ENCODE data around the gene ANKRD13C. TPM values are rescaled to one million over a fixed set of nuclear protein-coding genes. Genes with fewer than 3 reads are reported as not detected.
A peak's percentile ranks its signal among the peaks of the same experiment; 100 is the strongest.

Gene ANKRD13C
- total RNA-seq, 1 donor from 2014 or later, result 21.8 TPM

- Mint-ChIP-seq H3K4me1 (ENCODE audit: low read depth, unreplicated experiment) (peaks cover 14% of the 10 kb centered on the region), H3K27me3 (ENCODE audit: unreplicated experiment) (no peaks in the 10 kb centered on the region), H3K9me3 (ENCODE audit: unreplicated experiment) (no peaks in the 10 kb centered on the region), H3K36me3 (ENCODE audit: unreplicated experiment) (no peaks in the 10 kb centered on the region), H3K4me3 (ENCODE audit: unreplicated experiment) (no peak overlapping the region), H3K27ac (ENCODE audit: unreplicated experiment) (peak overlapping the region; percentile 1)
- DNase-seq, result no peak
- no peak for TF ChIP-seq CTCF (IDR thresholded peaks at IDR 0.05; ENCODE audit: partially characterized antibody, unreplicated experiment)
Observed at GRCh38 chr1:70227439-70227838, 127.1 kb downstream of the ANKRD13C start.

GRCh38 chr1:70224954-70225353, 129.6 kb downstream of the ANKRD13C start:
- Mint-ChIP-seq H3K4me3 (ENCODE audit: unreplicated experiment) (peak overlapping the region; percentile 40), H3K36me3 (ENCODE audit: unreplicated experiment) (no peaks in the 10 kb centered on the region), H3K27me3 (ENCODE audit: unreplicated experiment) (no peaks in the 10 kb centered on the region), H3K27ac (ENCODE audit: unreplicated experiment) (no peak overlapping the region), H3K9me3 (ENCODE audit: unreplicated experiment) (peaks cover 4% of the 10 kb centered on the region), H3K4me1 (ENCODE audit: low read depth, unreplicated experiment) (peaks cover 16% of the 10 kb centered on the region)
- no peak for TF ChIP-seq CTCF (IDR thresholded peaks at IDR 0.05; ENCODE audit: partially characterized antibody, unreplicated experiment)
- no peak for DNase-seq

GRCh38 chr1:70222716-70223235, 131.7 kb downstream of the ANKRD13C start:
- H3K9me3 Mint-ChIP-seq (ENCODE audit: unreplicated experiment), result peaks cover 4% of the 10 kb centered on the region
- H3K27me3 Mint-ChIP-seq (ENCODE audit: unreplicated experiment), result no peaks in the 10 kb centered on the region
- H3K27ac Mint-ChIP-seq (ENCODE audit: unreplicated experiment), result no peak overlapping the region
- no peak for TF ChIP-seq CTCF (IDR thresholded peaks at IDR 0.05; ENCODE audit: partially characterized antibody, unreplicated experiment)
- H3K36me3 Mint-ChIP-seq (ENCODE audit: unreplicated experiment), result no peaks in the 10 kb centered on the region
- peaks cover 16% of the 10 kb centered on the region for H3K4me1 Mint-ChIP-seq (ENCODE audit: low read depth, unreplicated experiment)
- DNase-seq, result no peak
- H3K4me3 Mint-ChIP-seq (ENCODE audit: unreplicated experiment), result peak overlapping the region; percentile 87

DNA sequence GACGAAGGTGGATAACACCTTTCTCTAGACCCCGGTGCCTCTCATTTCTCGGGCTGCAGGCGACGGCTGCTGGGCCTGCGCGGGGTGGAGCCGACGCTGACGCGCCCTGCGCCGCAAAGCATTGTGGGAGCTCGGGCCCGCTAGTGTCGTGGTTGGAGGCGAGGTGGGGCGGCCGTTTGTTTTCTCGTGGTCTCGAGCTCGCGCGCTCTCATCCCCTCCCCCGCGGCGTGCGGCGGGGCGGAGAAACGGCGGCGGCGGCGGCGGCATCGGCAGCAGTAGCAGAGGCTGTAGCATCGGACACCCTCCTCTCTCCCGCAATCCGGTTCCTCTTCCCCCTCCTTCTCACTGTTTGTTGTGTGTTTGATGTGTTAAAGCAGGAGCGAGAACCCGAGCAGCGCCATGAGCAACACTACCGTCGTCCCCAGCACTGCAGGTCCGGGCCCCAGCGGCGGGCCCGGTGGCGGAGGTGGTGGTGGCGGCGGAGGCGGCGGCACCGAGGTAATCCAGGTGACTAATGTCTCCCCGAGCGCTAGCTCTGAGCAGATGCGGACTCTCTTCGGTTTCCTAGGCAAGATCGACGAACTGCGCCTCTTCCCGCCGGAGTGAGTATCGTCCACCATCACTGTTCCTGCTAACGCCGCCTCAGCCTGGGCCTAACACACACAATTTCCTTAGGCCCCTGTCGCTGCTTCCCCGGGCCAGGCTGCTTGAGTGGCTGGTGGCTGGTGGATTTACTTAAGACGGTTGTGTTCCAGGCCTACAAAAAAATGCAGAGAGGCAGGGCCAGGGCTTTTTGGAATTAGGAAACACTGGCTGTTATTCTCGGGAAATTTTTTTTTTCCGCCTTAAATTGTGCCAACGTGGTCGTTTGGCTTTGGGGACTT, 133.0 kb downstream of the ANKRD13C start, which contains the start of gene SRSF11:
TSS of gene SRSF11 (plus strand) at position 143 of the 884 bp plus-strand sequence. CDS start at position 400, 257 bp downstream.
- Mint-ChIP-seq H3K27ac (ENCODE audit: unreplicated experiment) (peak within 1 kb of the TSS; percentile 77), H3K4me1 (ENCODE audit: low read depth, unreplicated experiment) (peaks cover 14% of the 10 kb centered on the region), H3K36me3 (ENCODE audit: unreplicated experiment) (no peaks in the 10 kb centered on the region), H3K27me3 (ENCODE audit: unreplicated experiment) (no peaks in the 10 kb centered on the region), H3K4me3 (ENCODE audit: unreplicated experiment) (peak within 1 kb of the TSS; percentile 87), H3K9me3 (ENCODE audit: unreplicated experiment) (peaks cover 4% of the 10 kb centered on the region)
- peak; percentile 99 for DNase-seq
- no peak for TF ChIP-seq CTCF (IDR thresholded peaks at IDR 0.05; ENCODE audit: partially characterized antibody, unreplicated experiment)
